Measurements from ENCODE around the gene KRT35.

- TF ChIP-seq CTCF (IDR thresholded peaks at IDR 0.05): no peak
- no peak for TF ChIP-seq POLR2A (IDR thresholded peaks at IDR 0.05)
These were observed 9.3 kb upstream of the KRT35 start for GRCh38 chr17:41490000-41490990.
